ENCODE measurements around the gene IRGC. TPM values are rescaled to one million over a fixed set of nuclear protein-coding genes. Genes with fewer than 3 reads are reported as not detected.
"Not testable (repeated sequence)": the region's sequence is repeated elsewhere in the genome, so short reads cannot be mapped to it uniquely, and the experiment has no call there.

Gene IRGC
- total and polyA plus RNA-seq, 2 experiments from 2014 or later: not detected

GRCh38 chr19:43675906-43676305 is 40.0 kb upstream of the IRGC start:
- no peaks in the 10 kb centered on the region for H3K27me3 ChIP-seq
- no peak overlapping the region for H3K4me3 ChIP-seq
- peaks cover 21% of the 10 kb centered on the region for H3K4me1 ChIP-seq (ENCODE audit: low read depth)
- no peak for TF ChIP-seq CTCF (IDR thresholded peaks at IDR 0.05; ENCODE audit: low read depth, low read length)
- DNase-seq (ENCODE audit: low read depth in 1 of 2, low spot score in 1 of 2): no peak
- no peaks in the 10 kb centered on the region for H3K9me3 ChIP-seq (ENCODE audit: low read depth)
- no peak overlapping the region for H3K27ac ChIP-seq
- no peaks in the 10 kb centered on the region for H3K36me3 ChIP-seq

- peak in 1 of 2 donors; percentile 32 for DNase-seq (ENCODE audit: low read depth in 1 of 2, low spot score in 1 of 2)
- TF ChIP-seq CTCF (IDR thresholded peaks at IDR 0.05; ENCODE audit: low read depth, low read length): no peak
- Histone ChIP-seq H3K27ac (peak overlapping the region; percentile 93), H3K27me3 (no peaks in the 10 kb centered on the region), H3K4me3 (no peak overlapping the region), H3K4me1 (ENCODE audit: low read depth) (peaks cover 17% of the 10 kb centered on the region), H3K36me3 (no peaks in the 10 kb centered on the region), H3K9me3 (ENCODE audit: low read depth) (no peaks in the 10 kb centered on the region)
Observed at GRCh38 chr19:43678512-43679261, 37.2 kb upstream of the IRGC start.

DNA sequence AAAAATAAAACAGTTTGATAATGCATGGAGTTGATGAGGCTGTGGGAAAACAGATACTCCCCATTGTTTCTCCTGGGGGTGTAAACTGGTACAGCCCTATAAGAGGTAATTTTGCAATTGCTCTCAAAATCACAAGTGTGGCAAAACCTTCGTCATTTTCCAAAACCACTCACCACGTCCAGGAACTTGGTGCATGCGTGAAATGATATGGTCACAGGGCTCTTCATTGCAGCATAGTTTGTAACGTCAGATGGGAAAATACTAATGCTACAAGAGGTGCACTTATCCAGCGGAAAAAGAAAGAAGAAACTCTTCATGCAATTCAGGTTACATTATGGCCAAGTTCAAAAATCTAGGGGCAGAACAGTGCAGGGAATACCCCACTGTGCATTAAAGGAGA is 34.1 kb upstream of the IRGC start:
- Histone ChIP-seq H3K27me3 (no peaks in the 10 kb centered on the region), H3K4me1 (ENCODE audit: low read depth) (peaks cover 8% of the 10 kb centered on the region), H3K4me3 (no peak overlapping the region), H3K36me3 (no peaks in the 10 kb centered on the region), H3K27ac (no peak overlapping the region), H3K9me3 (ENCODE audit: low read depth) (no peaks in the 10 kb centered on the region)
- no peak for DNase-seq (ENCODE audit: low read depth in 1 of 2, low spot score in 1 of 2)
- no peak for TF ChIP-seq CTCF (IDR thresholded peaks at IDR 0.05; ENCODE audit: low read depth, low read length)

- not testable (repeated sequence) for H3K4me1 ChIP-seq (ENCODE audit: low read depth); H3K27ac ChIP-seq; H3K4me3 ChIP-seq; H3K27me3 ChIP-seq; H3K36me3 ChIP-seq; H3K9me3 ChIP-seq (ENCODE audit: low read depth); DNase-seq (ENCODE audit: low read depth in 1 of 2, low spot score in 1 of 2)
Observed at GRCh38 chr19:43682269-43682668, 33.6 kb upstream of the IRGC start.

- no peak for DNase-seq (ENCODE audit: low read depth in 1 of 2, low spot score in 1 of 2)
- no peak for TF ChIP-seq CTCF (IDR thresholded peaks at IDR 0.05; ENCODE audit: low read depth, low read length)
- no peaks in the 10 kb centered on the region for H3K9me3 ChIP-seq (ENCODE audit: low read depth)
Observed at GRCh38 chr19:43682824-43683661, 32.8 kb upstream of the IRGC start.

GRCh38 chr19:43683905-43684304 is 32.0 kb upstream of the IRGC start:
- Histone ChIP-seq H3K9me3 (ENCODE audit: low read depth) (no peaks in the 10 kb centered on the region), H3K4me3 (no peak overlapping the region), H3K4me1 (ENCODE audit: low read depth) (peaks cover 2% of the 10 kb centered on the region), H3K27me3 (no peaks in the 10 kb centered on the region), H3K27ac (no peak overlapping the region), H3K36me3 (no peaks in the 10 kb centered on the region)
- no peak for DNase-seq (ENCODE audit: low read depth in 1 of 2, low spot score in 1 of 2)
- TF ChIP-seq CTCF (IDR thresholded peaks at IDR 0.05; ENCODE audit: low read depth, low read length): no peak

More at GRCh38 chr19:43682824-43683661, 32.8 kb upstream of the IRGC start:
- H3K4me3 ChIP-seq: no peak overlapping the region
- peaks cover 8% of the 10 kb centered on the region for H3K4me1 ChIP-seq (ENCODE audit: low read depth)
- H3K36me3 ChIP-seq: no peaks in the 10 kb centered on the region
- H3K27ac ChIP-seq: no peak overlapping the region
- H3K27me3 ChIP-seq: no peaks in the 10 kb centered on the region

All from cardiac muscle cell (in vitro differentiated cells and primary cell).